GM18507 (cell line): ENCODE data around the gene KIN.

Experiments used
- DNase-seq: peaks from one replicate; pipeline ENCODE4 v3.0.0; 2011; ENCODE audit warnings: low read depth; ENCODE audit not compliant: insufficient read length; ENCODE audit errors: extremely low spot score
- FAIRE-seq: peaks from 2 replicates; lab custom pipeline; 2011; peaks lifted over from hg19 to GRCh38; lab: Jason Lieb, UNC

KIN gene

DNA sequence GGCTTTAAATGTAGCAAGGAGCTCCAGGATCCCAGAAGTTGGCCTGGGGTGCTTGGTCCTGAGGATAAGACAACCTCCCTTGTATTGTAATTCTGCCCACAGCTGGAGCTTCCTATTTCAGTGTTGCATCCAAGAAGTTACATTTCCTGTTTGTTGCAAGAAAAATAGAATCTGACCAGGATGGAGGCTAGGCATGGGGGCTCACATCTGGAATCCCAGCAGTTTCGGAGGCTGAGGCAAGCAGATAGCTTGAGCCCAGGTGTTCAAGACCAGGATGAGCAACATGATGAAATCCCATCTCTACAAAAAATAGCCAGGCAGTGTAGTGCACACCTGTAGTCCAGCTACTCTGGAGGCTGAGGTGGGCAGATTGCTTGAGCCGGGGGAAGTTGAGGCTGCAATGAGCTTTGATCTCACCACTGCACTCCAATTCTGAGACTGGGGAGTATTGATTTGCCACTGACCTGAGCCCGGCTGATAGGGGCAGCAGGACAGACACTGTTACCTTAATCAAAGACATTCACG is 85.4 kb downstream of the KIN start:
- DNase-seq: no peak
- no peak for FAIRE-seq

DNA sequence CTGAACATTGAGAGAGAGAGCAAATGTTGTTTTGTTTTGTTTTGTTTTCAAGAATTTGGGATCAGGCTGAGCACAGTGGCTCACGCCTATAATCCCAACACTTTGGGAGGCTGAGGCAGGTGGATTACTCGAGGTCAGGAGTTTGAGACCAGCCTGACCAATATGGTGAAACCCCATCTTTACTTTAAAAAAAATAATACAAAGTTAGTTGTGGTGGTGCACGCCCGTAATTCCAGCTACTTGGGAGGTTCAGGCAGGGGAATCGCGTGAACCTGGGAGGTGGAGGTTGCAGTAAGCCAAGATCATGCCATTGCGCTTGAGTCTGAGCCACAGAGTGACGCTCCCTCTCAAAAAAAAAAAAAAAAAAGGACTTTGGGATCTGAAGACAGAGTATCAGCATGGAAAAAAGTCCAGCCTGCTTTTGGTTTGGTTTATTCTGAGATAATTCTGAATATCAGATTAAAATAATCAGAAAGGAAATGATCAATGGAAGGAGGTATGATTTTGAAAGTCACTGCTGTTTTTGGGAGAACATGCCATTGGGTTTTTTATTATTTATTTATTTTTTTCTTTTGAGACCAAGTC is 86.5 kb downstream of the KIN start:
- DNase-seq (no peak), FAIRE-seq (no peak)
